ENCODE measurements around the gene SBDS. TPM values are rescaled to one million over a fixed set of nuclear protein-coding genes. Genes with fewer than 3 reads are reported as not detected.
A peak's percentile ranks its signal among the peaks of the same experiment; 100 is the strongest.

SBDS gene
- total RNA-seq, 1 donor from 2014 or later = 66.3 TPM

DNA sequence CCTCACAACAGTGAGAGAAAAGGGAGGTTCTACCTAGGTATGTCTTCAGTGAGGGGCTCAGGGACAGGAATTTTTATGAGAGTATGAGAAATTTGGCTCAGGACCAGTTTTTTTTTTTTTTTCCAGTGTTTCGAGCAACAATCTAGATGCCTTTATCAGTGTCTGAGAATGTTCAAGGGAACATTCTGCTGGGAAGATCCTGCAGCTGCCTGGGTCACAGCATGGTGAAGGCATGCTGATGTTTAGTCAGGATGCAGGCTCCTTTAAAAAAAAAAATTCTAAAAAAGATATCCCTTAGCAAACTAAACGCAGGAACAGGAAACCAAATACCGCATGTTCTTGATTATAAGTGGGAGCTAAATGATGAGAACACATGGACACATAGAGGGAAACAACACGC is 31.0 kb downstream of the SBDS start:
- TF ChIP-seq, protein P1, sequence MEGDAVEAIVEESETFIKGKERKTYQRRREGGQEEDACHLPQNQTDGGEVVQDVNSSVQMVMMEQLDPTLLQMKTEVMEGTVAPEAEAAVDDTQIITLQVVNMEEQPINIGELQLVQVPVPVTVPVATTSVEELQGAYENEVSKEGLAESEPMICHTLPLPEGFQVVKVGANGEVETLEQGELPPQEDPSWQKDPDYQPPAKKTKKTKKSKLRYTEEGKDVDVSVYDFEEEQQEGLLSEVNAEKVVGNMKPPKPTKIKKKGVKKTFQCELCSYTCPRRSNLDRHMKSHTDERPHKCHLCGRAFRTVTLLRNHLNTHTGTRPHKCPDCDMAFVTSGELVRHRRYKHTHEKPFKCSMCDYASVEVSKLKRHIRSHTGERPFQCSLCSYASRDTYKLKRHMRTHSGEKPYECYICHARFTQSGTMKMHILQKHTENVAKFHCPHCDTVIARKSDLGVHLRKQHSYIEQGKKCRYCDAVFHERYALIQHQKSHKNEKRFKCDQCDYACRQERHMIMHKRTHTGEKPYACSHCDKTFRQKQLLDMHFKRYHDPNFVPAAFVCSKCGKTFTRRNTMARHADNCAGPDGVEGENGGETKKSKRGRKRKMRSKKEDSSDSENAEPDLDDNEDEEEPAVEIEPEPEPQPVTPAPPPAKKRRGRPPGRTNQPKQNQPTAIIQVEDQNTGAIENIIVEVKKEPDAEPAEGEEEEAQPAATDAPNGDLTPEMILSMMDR (IDR thresholded peaks at IDR 0.05; ENCODE audit: partially characterized antibody, unreplicated experiment) = no peak
- Mint-ChIP-seq H3K4me3 (ENCODE audit: unreplicated experiment) (no peak overlapping the region), H3K27ac (ENCODE audit: unreplicated experiment) (no peak overlapping the region), H3K9me3 (ENCODE audit: unreplicated experiment) (peaks cover 4% of the 10 kb centered on the region), H3K27me3 (ENCODE audit: unreplicated experiment) (peaks cover 2% of the 10 kb centered on the region), H3K4me1 (ENCODE audit: low read depth, unreplicated experiment) (no peaks in the 10 kb centered on the region), H3K36me3 (ENCODE audit: unreplicated experiment) (peaks cover 7% of the 10 kb centered on the region)
- DNase-seq = no peak

DNA sequence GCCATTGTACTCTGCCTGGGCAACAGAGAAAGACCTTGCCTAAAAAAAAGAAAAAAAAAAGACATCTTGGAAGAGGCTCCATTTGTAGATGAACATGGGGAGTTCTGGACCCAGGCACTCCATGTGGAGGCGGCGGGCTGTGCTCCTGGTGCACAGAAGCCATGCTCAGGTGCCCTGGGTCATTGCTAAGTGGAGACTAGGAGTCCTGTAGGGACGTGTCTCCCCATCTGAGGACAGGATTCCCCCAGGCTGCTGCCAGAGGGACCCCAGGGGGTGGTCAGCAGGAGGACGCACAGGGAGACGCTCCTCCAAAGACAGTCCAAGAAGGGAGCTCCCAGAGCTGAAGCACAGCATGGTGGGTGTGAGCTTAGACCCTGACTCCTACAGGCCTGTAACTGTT is 34.3 kb downstream of the SBDS start:
- TF ChIP-seq, protein P1 (IDR thresholded peaks at IDR 0.05; ENCODE audit: partially characterized antibody, unreplicated experiment) = no peak
- peaks cover 10% of the 10 kb centered on the region for H3K9me3 Mint-ChIP-seq (ENCODE audit: unreplicated experiment)
- peaks cover 4% of the 10 kb centered on the region for H3K27me3 Mint-ChIP-seq (ENCODE audit: unreplicated experiment)
- peaks cover 23% of the 10 kb centered on the region for H3K4me1 Mint-ChIP-seq (ENCODE audit: low read depth, unreplicated experiment)
- peaks cover 7% of the 10 kb centered on the region for H3K36me3 Mint-ChIP-seq (ENCODE audit: unreplicated experiment)
- H3K4me3 Mint-ChIP-seq (ENCODE audit: unreplicated experiment) = no peak overlapping the region
- H3K27ac Mint-ChIP-seq (ENCODE audit: unreplicated experiment) = no peak overlapping the region
- DNase-seq = no peak

DNA sequence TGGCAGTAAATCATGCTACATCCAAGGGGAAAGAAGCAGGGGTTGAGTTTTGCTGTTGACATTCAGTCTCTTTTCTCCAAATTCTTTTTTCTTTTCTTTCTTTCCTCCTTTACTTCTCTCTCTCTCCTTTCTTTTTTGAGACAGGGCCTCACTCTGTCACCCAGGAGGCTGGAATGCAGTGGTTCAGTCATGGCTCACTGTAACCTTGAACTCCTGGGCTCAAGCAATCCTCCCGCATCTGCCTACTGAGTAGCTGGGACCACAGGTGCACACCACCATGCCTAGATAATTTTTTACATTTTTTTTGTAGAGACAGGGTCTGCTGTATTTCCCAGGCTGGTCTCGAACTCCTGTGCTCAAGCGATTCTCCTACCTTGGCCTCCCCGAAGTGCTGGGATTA is 35.2 kb downstream of the SBDS start:
- peaks cover 4% of the 10 kb centered on the region for H3K27me3 Mint-ChIP-seq (ENCODE audit: unreplicated experiment)
- peaks cover 7% of the 10 kb centered on the region for H3K36me3 Mint-ChIP-seq (ENCODE audit: unreplicated experiment)
- peak overlapping the region; percentile 40 for H3K27ac Mint-ChIP-seq (ENCODE audit: unreplicated experiment)
- no peak overlapping the region for H3K4me3 Mint-ChIP-seq (ENCODE audit: unreplicated experiment)
- H3K9me3 Mint-ChIP-seq (ENCODE audit: unreplicated experiment) = peaks cover 10% of the 10 kb centered on the region
- TF ChIP-seq, protein P1 (IDR thresholded peaks at IDR 0.05; ENCODE audit: partially characterized antibody, unreplicated experiment) = no peak
- DNase-seq = no peak
- peaks cover 23% of the 10 kb centered on the region for H3K4me1 Mint-ChIP-seq (ENCODE audit: low read depth, unreplicated experiment)

DNA sequence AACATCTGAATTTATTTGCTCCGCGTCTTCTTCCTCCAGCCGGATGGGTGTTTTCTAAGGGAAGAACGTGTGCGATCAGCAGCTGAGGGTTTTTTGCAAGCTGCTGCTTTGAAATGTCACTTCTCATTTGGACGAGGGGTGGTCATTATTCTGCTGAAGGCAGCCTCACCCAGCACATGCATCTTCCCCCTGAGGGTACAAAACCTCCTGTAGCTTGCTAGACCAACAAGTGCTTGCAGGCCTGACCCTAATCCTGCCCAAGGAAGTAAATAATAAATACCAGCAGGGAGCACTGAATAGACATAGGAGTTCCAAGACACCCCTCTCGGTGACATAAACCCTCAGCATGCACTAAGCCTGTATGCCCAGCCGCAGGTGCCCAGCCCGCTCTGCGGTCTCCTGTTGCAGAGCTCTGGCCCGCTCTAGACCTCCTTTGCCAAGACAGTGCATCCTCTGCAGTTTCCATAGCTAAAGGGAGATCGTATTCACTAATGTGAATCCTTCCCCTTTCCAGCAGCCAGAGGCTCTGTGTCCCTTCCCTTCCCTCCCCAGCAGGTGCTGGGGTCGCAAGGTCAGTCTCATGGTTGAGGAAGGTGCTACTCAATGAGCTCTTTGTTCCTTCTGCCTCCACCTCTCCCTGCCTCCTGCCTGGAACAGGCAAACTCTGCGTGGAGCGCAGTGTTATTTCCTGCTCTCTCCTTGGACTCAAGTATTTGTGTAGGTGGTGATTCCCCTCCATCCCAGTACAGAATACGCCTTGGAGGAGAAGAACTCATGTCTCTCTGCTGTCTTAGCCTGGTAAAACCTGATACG is 36.6 kb downstream of the SBDS start:
- Mint-ChIP-seq H3K4me3 (ENCODE audit: unreplicated experiment) (peak overlapping the region; percentile 76), H3K4me1 (ENCODE audit: low read depth, unreplicated experiment) (peaks cover 23% of the 10 kb centered on the region), H3K36me3 (ENCODE audit: unreplicated experiment) (no peaks in the 10 kb centered on the region), H3K9me3 (ENCODE audit: unreplicated experiment) (peaks cover 6% of the 10 kb centered on the region), H3K27ac (ENCODE audit: unreplicated experiment) (peak overlapping the region; percentile 97), H3K27me3 (ENCODE audit: unreplicated experiment) (peaks cover 2% of the 10 kb centered on the region)
- TF ChIP-seq, protein P1 (IDR thresholded peaks at IDR 0.05; ENCODE audit: partially characterized antibody, unreplicated experiment) = no peak
- DNase-seq = peak; percentile 19

DNA sequence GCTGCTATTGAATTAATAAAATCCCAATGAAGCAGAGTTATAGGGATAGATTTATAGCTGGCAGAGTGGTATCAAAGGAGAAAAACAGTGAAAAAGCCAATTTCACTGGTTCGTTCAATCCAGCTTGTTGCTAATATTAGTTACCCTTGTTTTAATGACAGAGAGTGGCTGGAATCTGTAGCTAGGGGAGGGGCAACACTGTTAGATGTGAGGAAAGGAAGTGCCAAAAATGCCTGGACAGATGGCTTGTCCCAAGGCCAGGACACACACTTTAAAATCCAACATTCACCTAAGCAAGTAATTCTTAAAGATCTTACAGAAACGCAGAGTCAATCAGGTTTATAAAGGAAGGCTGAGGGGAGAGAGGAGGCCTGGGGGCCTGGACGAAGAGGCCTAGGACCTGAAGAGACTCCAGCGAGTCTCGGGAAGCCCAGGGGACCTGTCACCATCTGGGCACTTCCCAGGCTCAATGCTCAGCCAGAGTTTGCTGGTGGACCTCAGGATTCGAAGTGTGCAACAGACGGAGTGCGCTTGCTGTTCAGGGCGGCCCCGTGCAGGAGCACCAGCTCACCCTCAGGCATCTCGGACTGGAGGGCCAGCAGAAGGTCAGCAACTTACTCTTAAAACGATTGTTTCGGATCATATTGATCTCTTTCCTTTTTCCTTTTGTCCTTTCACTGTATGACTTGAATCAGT is 37.6 kb downstream of the SBDS start:
- peak overlapping the region; percentile 76 for H3K4me3 Mint-ChIP-seq (ENCODE audit: unreplicated experiment)
- peak; percentile 86 for DNase-seq
- peak overlapping the region; percentile 97 for H3K27ac Mint-ChIP-seq (ENCODE audit: unreplicated experiment)
- TF ChIP-seq, protein P1 (IDR thresholded peaks at IDR 0.05; ENCODE audit: partially characterized antibody, unreplicated experiment) = no peak
- H3K27me3 Mint-ChIP-seq (ENCODE audit: unreplicated experiment) = peaks cover 2% of the 10 kb centered on the region
- H3K9me3 Mint-ChIP-seq (ENCODE audit: unreplicated experiment) = peaks cover 7% of the 10 kb centered on the region
- H3K36me3 Mint-ChIP-seq (ENCODE audit: unreplicated experiment) = no peaks in the 10 kb centered on the region
- peaks cover 23% of the 10 kb centered on the region for H3K4me1 Mint-ChIP-seq (ENCODE audit: low read depth, unreplicated experiment)
